H9 (cell line): Measurements from ENCODE around the gene MTHFS. TPM values are rescaled to one million over a fixed set of nuclear protein-coding genes. Genes with fewer than 3 reads are reported as not detected.

Experiments used
- DNase-seq: peaks from one replicate; pipeline ENCODE4 v3.0.0-alpha.2; 2017
- H2AFZ ChIP-seq: one replicate; pipeline ENCODE4 v1.6.1; 2013; ENCODE audit warnings: mild to moderate bottlenecking, low read length, control low read depth, moderate library complexity
- H2AK5ac ChIP-seq: 2 replicates; pipeline ENCODE4 v1.6.1; 2013; ENCODE audit warnings: low read length, control low read depth, mixed read lengths; ENCODE audit not compliant: insufficient read length
- H2BK120ac ChIP-seq: one replicate; pipeline ENCODE4 v1.6.1; 2013; ENCODE audit warnings: low read depth, mild to moderate bottlenecking, low read length, control low read depth, inconsistent platforms; ENCODE audit not compliant: poor library complexity, severe bottlenecking
- H2BK12ac ChIP-seq: 2 replicates; pipeline ENCODE4 v1.6.1; 2013; ENCODE audit warnings: low read length, control low read depth, mixed read lengths, low read depth; ENCODE audit not compliant: insufficient read length
- H2BK15ac ChIP-seq: 2 replicates; pipeline ENCODE4 v1.6.1; 2013; ENCODE audit warnings: low read depth, low read length, control low read depth
- H2BK20ac ChIP-seq: one replicate; pipeline ENCODE4 v1.6.1; 2013; ENCODE audit warnings: low read depth, mild to moderate bottlenecking, low read length, control low read depth, inconsistent platforms; ENCODE audit not compliant: poor library complexity, severe bottlenecking
- H2BK5ac ChIP-seq: 2 replicates; pipeline ENCODE4 v1.6.1; 2013; ENCODE audit warnings: low read length, control low read depth, mixed read lengths; ENCODE audit not compliant: insufficient read length
- H3K14ac ChIP-seq: 2 replicates; pipeline ENCODE4 v1.6.1; 2013; ENCODE audit warnings: low read length, control low read depth; ENCODE audit not compliant: insufficient read depth
- H3K18ac ChIP-seq: 2 replicates; pipeline ENCODE4 v1.6.1; 2013; ENCODE audit warnings: low read depth, mild to moderate bottlenecking, mixed read lengths, low read length, control low read depth; ENCODE audit not compliant: insufficient read length
- H3K23ac ChIP-seq: 2 replicates; pipeline ENCODE4 v1.6.1; 2013; ENCODE audit warnings: low read length, control low read depth, mixed read lengths, low read depth; ENCODE audit not compliant: insufficient read length
- H3K23me2 ChIP-seq: 2 replicates; pipeline ENCODE4 v1.6.1; 2013; ENCODE audit warnings: low read depth, mild to moderate bottlenecking, mixed read lengths, low read length, control low read depth; ENCODE audit not compliant: insufficient read length, poor library complexity, severe bottlenecking
- H3K27ac ChIP-seq: 2 replicates; pipeline ENCODE4 v1.5.1; 2013; ENCODE audit warnings: low read length, control low read depth, mixed read lengths, low read depth; ENCODE audit not compliant: insufficient read length
- H3K27me3 ChIP-seq: 2 replicates; pipeline ENCODE4 v1.6.1; 2013; ENCODE audit warnings: low read length, control low read depth, inconsistent platforms; ENCODE audit not compliant: insufficient read depth
- H3K4ac ChIP-seq: 2 replicates; pipeline ENCODE4 v1.6.1; 2013; ENCODE audit warnings: low read depth, mild to moderate bottlenecking, control low read depth, inconsistent platforms, low read length, moderate library complexity
- H3K4me1 ChIP-seq: 2 replicates; pipeline ENCODE4 v1.6.1; 2013; ENCODE audit warnings: low read length, control low read depth, inconsistent platforms; ENCODE audit not compliant: insufficient read depth
- H3K4me2 ChIP-seq: 2 replicates; pipeline ENCODE4 v1.6.1; 2013; ENCODE audit warnings: low read length, control low read depth, mixed read lengths; ENCODE audit not compliant: insufficient read length, insufficient read depth
- H3K56ac ChIP-seq: 2 replicates; pipeline ENCODE4 v1.6.1; 2013; ENCODE audit warnings: low read depth, mild to moderate bottlenecking, mixed read lengths, low read length, control low read depth; ENCODE audit not compliant: insufficient read length
- H3K79me1 ChIP-seq: 2 replicates; pipeline ENCODE4 v1.6.1; 2013; ENCODE audit warnings: low read depth, mild to moderate bottlenecking, moderate library complexity, low read length, control low read depth, inconsistent platforms; ENCODE audit not compliant: insufficient read depth, poor library complexity, severe bottlenecking
- H3K79me2 ChIP-seq: 2 replicates; pipeline ENCODE4 v1.6.1; 2013; ENCODE audit warnings: low read length, control low read depth, inconsistent platforms; ENCODE audit not compliant: insufficient read depth
- H3K9ac ChIP-seq: 2 replicates; pipeline ENCODE4 v1.6.1; 2013; ENCODE audit warnings: low read length, control low read depth, mixed read lengths; ENCODE audit not compliant: insufficient read length; ENCODE audit errors: extremely low read depth
- H3K9me3 ChIP-seq: one replicate; pipeline ENCODE4 v1.6.1; 2013; ENCODE audit warnings: low read depth, low read length, inconsistent platforms; ENCODE audit not compliant: control insufficient read depth
- H3T11ph ChIP-seq: one replicate; pipeline ENCODE4 v1.6.1; 2013; ENCODE audit warnings: mild to moderate bottlenecking, low read length, control low read depth, inconsistent platforms
- H4K20me1 ChIP-seq: one replicate; pipeline ENCODE4 v1.6.1; 2013; ENCODE audit not compliant: control insufficient read depth, insufficient read length, insufficient read depth
- H4K5ac ChIP-seq: 2 replicates; pipeline ENCODE4 v1.6.1; 2013; ENCODE audit warnings: low read depth, mild to moderate bottlenecking, mixed read lengths, low read length, control low read depth; ENCODE audit not compliant: insufficient read length
- H4K8ac ChIP-seq: replicated peaks from 2 replicates; pipeline ENCODE4 v1.6.1; 2013; ENCODE audit warnings: low read length, control low read depth, mixed read lengths, low read depth; ENCODE audit not compliant: insufficient read length
- H4K91ac ChIP-seq: 2 replicates; pipeline ENCODE4 v1.6.1; 2013; ENCODE audit warnings: low read depth, mild to moderate bottlenecking, moderate library complexity, mixed read lengths, low read length, control low read depth; ENCODE audit not compliant: insufficient read length
- H3K27ac Mint-ChIP-seq, 3 experiments: 2 replicates in 2 of 3; 3 replicates in 1 of 3; pipeline ENCODE4 v1.8.0; 2020 to 2021; ENCODE audit warnings: mixed read lengths in 3 of 3, mild to moderate bottlenecking in 1 of 3, moderate library complexity in 1 of 3
- H3K27me3 Mint-ChIP-seq: 2 replicates; pipeline ENCODE4 v1.8.0; 2021; ENCODE audit warnings: low read depth, mild to moderate bottlenecking, moderate library complexity, mixed read lengths
- H3K36me3 Mint-ChIP-seq, 3 experiments: 2 replicates in 2 of 3; 3 replicates in 1 of 3; pipeline ENCODE4 v1.8.0; 2020 to 2021; ENCODE audit warnings: low read depth in 3 of 3, mixed read lengths in 3 of 3; ENCODE audit not compliant: insufficient read depth in 1 of 3
- H3K4me1 Mint-ChIP-seq, 2 experiments: 2 replicates each; pipeline ENCODE4 v1.8.0; 2020; ENCODE audit warnings: mixed read lengths in 2 of 2
- H3K4me3 Mint-ChIP-seq, 2 experiments: 2 replicates in 1 of 2; 3 replicates in 1 of 2; pipeline ENCODE4 v1.8.0; 2020 to 2021; ENCODE audit warnings: mild to moderate bottlenecking in 2 of 2, mixed read lengths in 2 of 2, moderate library complexity in 1 of 2
- H3K9me3 Mint-ChIP-seq, 2 experiments: 2 replicates in 1 of 2; 3 replicates in 1 of 2; pipeline ENCODE4 v1.8.0; 2020; ENCODE audit warnings: mild to moderate bottlenecking in 2 of 2, mixed read lengths in 2 of 2, moderate library complexity in 1 of 2
- WGBS: extraction: QIAGEN DNeasy Blood & Tissue Kit; methylation state at CpG from one replicate; pipeline ENCODE4 v1.1.7; 2013; ENCODE audit warnings: missing lambda C conversion rate, low lambda C conversion rate, mixed read lengths; ENCODE audit not compliant: insufficient read length; ENCODE audit errors: extremely low coverage; 5-methylcytosine and 5-hydroxymethylcytosine counted together
- total RNA-seq: library from RNA; stranded (reverse); gene quantifications from 2 replicates; pipeline ENCODE4 v1.2.1, GENCODE V29; 2021
- TF ChIP-seq, protein P1 (sequence below): fragments of 200-600 bp; sonication (generic); conservative IDR thresholded peaks from 3 replicates; pipeline ENCODE4 v1.8.0; 2021; ENCODE audit warnings: antibody characterized with exemption, mild to moderate bottlenecking

Gene MTHFS
- total RNA-seq, 1 experiment from 2014 or later: 36.9 TPM

- Histone ChIP-seq H2BK120ac (no peak overlapping the region), H2AK5ac (no peak overlapping the region), H3K79me1 (no peaks in the 10 kb centered on the region), H2BK20ac (no peak overlapping the region), H3K23me2 (peaks cover 7% of the 10 kb centered on the region), H3K23ac (no peak overlapping the region), H2BK15ac (no peak overlapping the region), H3K27ac (no peak overlapping the region), H4K91ac (no peak overlapping the region), H2BK12ac (no peak overlapping the region), H3K27me3 (no peaks in the 10 kb centered on the region), H3K9ac (peak overlapping the region; percentile 94), H3K4me1 (no peaks in the 10 kb centered on the region), H3K56ac (no peak overlapping the region), H3K18ac (peak overlapping the region; percentile 89), H2AFZ (no peak overlapping the region), H3K4ac (no peak overlapping the region), H3K14ac (peak overlapping the region; percentile 95), H4K5ac (no peak overlapping the region), H4K20me1 (no peaks in the 10 kb centered on the region), H3K4me2 (peak overlapping the region; percentile 92), H2BK5ac (no peak overlapping the region), H3K9me3 (peaks cover 8% of the 10 kb centered on the region), H4K8ac (no peak overlapping the region), H3T11ph (no peak overlapping the region), H3K79me2 (peaks cover 15% of the 10 kb centered on the region; the same call in 1 of the 2 replicates)
- Mint-ChIP-seq H3K4me3 (peak overlapping the region; percentile 98 to 99), H3K27me3 (no peaks in the 10 kb centered on the region; the same call in 1 of the 2 replicates), H3K4me1 (peaks cover 11 to 20% of the 10 kb centered on the region in 2 experiments), H3K27ac (peak overlapping the region; percentile 92 to 98 (median 96)), H3K36me3 (peaks cover 53 to 59% (median 53%) of the 10 kb centered on the region in 3 experiments), H3K9me3 (peaks cover 48 to 49% of the 10 kb centered on the region in 2 experiments)
- TF ChIP-seq, protein P1, sequence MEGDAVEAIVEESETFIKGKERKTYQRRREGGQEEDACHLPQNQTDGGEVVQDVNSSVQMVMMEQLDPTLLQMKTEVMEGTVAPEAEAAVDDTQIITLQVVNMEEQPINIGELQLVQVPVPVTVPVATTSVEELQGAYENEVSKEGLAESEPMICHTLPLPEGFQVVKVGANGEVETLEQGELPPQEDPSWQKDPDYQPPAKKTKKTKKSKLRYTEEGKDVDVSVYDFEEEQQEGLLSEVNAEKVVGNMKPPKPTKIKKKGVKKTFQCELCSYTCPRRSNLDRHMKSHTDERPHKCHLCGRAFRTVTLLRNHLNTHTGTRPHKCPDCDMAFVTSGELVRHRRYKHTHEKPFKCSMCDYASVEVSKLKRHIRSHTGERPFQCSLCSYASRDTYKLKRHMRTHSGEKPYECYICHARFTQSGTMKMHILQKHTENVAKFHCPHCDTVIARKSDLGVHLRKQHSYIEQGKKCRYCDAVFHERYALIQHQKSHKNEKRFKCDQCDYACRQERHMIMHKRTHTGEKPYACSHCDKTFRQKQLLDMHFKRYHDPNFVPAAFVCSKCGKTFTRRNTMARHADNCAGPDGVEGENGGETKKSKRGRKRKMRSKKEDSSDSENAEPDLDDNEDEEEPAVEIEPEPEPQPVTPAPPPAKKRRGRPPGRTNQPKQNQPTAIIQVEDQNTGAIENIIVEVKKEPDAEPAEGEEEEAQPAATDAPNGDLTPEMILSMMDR: no peak
- WGBS: no CpG with 5 or more reads among the region's 17 CpGs
- peak; percentile 66 for DNase-seq
These were observed 25.8 kb upstream of the MTHFS start for GRCh38 chr15:79922512-79923078.
